Measurements from ENCODE around the gene GMDS.

GRCh38 chr6:1789092-1789491 is 456.3 kb downstream of the GMDS start:
- TF ChIP-seq, protein P1, sequence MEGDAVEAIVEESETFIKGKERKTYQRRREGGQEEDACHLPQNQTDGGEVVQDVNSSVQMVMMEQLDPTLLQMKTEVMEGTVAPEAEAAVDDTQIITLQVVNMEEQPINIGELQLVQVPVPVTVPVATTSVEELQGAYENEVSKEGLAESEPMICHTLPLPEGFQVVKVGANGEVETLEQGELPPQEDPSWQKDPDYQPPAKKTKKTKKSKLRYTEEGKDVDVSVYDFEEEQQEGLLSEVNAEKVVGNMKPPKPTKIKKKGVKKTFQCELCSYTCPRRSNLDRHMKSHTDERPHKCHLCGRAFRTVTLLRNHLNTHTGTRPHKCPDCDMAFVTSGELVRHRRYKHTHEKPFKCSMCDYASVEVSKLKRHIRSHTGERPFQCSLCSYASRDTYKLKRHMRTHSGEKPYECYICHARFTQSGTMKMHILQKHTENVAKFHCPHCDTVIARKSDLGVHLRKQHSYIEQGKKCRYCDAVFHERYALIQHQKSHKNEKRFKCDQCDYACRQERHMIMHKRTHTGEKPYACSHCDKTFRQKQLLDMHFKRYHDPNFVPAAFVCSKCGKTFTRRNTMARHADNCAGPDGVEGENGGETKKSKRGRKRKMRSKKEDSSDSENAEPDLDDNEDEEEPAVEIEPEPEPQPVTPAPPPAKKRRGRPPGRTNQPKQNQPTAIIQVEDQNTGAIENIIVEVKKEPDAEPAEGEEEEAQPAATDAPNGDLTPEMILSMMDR (conservative IDR thresholded peaks at IDR 0.05 in 1 of 2, IDR thresholded peaks at IDR 0.05 in 1 of 2; ENCODE audit: extremely low read depth in 1 of 2, insufficient read depth in 1 of 2, low read depth in 1 of 2, low read length in 2 of 2): no peak
- TF ChIP-seq EZH2 (IDR thresholded peaks at IDR 0.05; ENCODE audit: borderline replicate concordance, low read length): no peak
